Neutrophil (primary cell): ENCODE measurements around the gene MMRN2.

Experiments used
- H3K27ac ChIP-seq: fragments of 200-600 bp; sonication (generic); 2 replicates; pipeline ENCODE4 v1.5.1; 2016; ENCODE audit warnings: mild to moderate bottlenecking, moderate library complexity
- H3K27me3 ChIP-seq: fragments of 200-600 bp; sonication (generic); 2 replicates; pipeline ENCODE4 v1.6.0; 2016; ENCODE audit warnings: mild to moderate bottlenecking
- H3K36me3 ChIP-seq: fragments of 200-600 bp; sonication (generic); 2 replicates; pipeline ENCODE4 v1.5.1; 2017
- H3K4me1 ChIP-seq, 2 experiments: fragments of 200-600 bp in 1 of 2; sonication (generic) in 1 of 2; 1 replicate in 1 of 2; 2 replicates in 1 of 2; pipeline versions ENCODE4 v1.5.1 to v1.6.1; 2013 to 2016; ENCODE audit warnings: low read depth in 1 of 2, low read length in 1 of 2, mild to moderate bottlenecking in 1 of 2, moderate library complexity in 1 of 2; ENCODE audit not compliant: control insufficient read depth in 1 of 2, insufficient read depth in 1 of 2
- H3K4me3 ChIP-seq, 2 experiments: fragments of 200-600 bp in 1 of 2; sonication (generic) in 1 of 2; 1 replicate in 1 of 2; 2 replicates in 1 of 2; pipeline ENCODE4 v1.5.1; 2013 to 2016; ENCODE audit warnings: low read depth in 1 of 2, low read length in 1 of 2, mild to moderate bottlenecking in 1 of 2, moderate library complexity in 1 of 2
- H3K9me3 ChIP-seq: fragments of 200-600 bp; sonication (generic); 2 replicates; pipeline ENCODE4 v1.5.1; 2016
- CTCF ChIP-seq: fragments of 200-600 bp; sonication (generic); IDR thresholded peaks from 2 replicates; pipeline ENCODE4 v1.5.1; 2016; ENCODE audit warnings: antibody characterized with exemption

MMRN2 gene

GRCh38 chr10:86898511-86898910 lies 58.9 kb downstream of the MMRN2 start:
- no peak for TF ChIP-seq CTCF
- Histone ChIP-seq H3K9me3 (no peaks in the 10 kb centered on the region), H3K36me3 (no peaks in the 10 kb centered on the region)

GRCh38 chr10:86889997-86890396 lies 67.4 kb downstream of the MMRN2 start:
- no peaks in the 10 kb centered on the region for H3K4me1 ChIP-seq
- H3K36me3 ChIP-seq: no peaks in the 10 kb centered on the region

More at GRCh38 chr10:86898511-86898910, 58.9 kb downstream of the MMRN2 start:
- H3K27me3 ChIP-seq: peaks cover 34% of the 10 kb centered on the region
- no peak overlapping the region for H3K27ac ChIP-seq
- H3K4me3 ChIP-seq: no peak overlapping the region
- no peaks in the 10 kb centered on the region for H3K4me1 ChIP-seq

GRCh38 chr10:86888585-86889381 lies 68.6 kb downstream of the MMRN2 start:
- no peak for TF ChIP-seq CTCF
- no peak overlapping the region for H3K27ac ChIP-seq
- H3K4me1 ChIP-seq: no peaks in the 10 kb centered on the region
- no peaks in the 10 kb centered on the region for H3K36me3 ChIP-seq
- no peaks in the 10 kb centered on the region for H3K9me3 ChIP-seq
- no peak overlapping the region for H3K4me3 ChIP-seq
- H3K27me3 ChIP-seq: no peaks in the 10 kb centered on the region

More at GRCh38 chr10:86889997-86890396, 67.4 kb downstream of the MMRN2 start:
- Histone ChIP-seq H3K4me3 (no peak overlapping the region), H3K27ac (no peak overlapping the region), H3K27me3 (no peaks in the 10 kb centered on the region), H3K9me3 (no peaks in the 10 kb centered on the region)
- no peak for TF ChIP-seq CTCF
